Anterior cingulate cortex (tissue), 58 donors: ENCODE results near the gene IFNA8.
A peak's percentile ranks its signal among the peaks of the same experiment; 100 is the strongest.
"Not testable (repeated sequence)": the region's sequence is repeated elsewhere in the genome, so short reads cannot be mapped to it uniquely, and the experiment has no call there.

ENCODE experiments used
- DNase-seq, 58 donors: peaks; one replicate each; lab custom pipeline; 2025; lab: John Stamatoyannopoulos, UW

The IFNA8 gene

GRCh38 chr9:21408817-21409216, at the start of gene IFNA8:
Gene IFNA8 (plus strand): TSS chr9:21409117. CDS start chr9:21409177, 60 bp downstream.
- DNase-seq, result no peak

GRCh38 chr9:21362287-21362686, 46.6 kb upstream of the IFNA8 start:
- DNase-seq, result no peak

GRCh38 chr9:21367169-21367568, 41.7 kb upstream of the IFNA8 start:
- DNase-seq, result not testable (repeated sequence)

GRCh38 chr9:21367957-21368356, 41.0 kb upstream of the IFNA8 start, which contains the start of gene IFNA13:
Gene IFNA13 (minus strand): TSS chr9:21368057. CDS start chr9:21368010, 47 bp downstream.
- no peak for DNase-seq

- not testable (repeated sequence) for DNase-seq
These were observed 37.5 kb upstream of the IFNA8 start for GRCh38 chr9:21371467-21371866.

- no peak for DNase-seq
These were observed 27.2 kb upstream of the IFNA8 start for GRCh38 chr9:21381448-21382339.

- DNase-seq, result no peak
These were observed 25.3 kb upstream of the IFNA8 start for GRCh38 chr9:21383627-21384026.

GRCh38 chr9:21385131-21385670, 23.7 kb upstream of the IFNA8 start, which contains the start of gene IFNA2:
Gene IFNA2 (minus strand): TSS chr9:21385398. CDS start chr9:21385329, 69 bp downstream.
- no peak for DNase-seq

GRCh38 chr9:21392270-21392669, 16.6 kb upstream of the IFNA8 start:
- no peak for DNase-seq

GRCh38 chr9:21395778-21396717, 12.9 kb upstream of the IFNA8 start:
- DNase-seq, result peak in 49 of 58 donors; percentile 4 to 75 (median 37)

GRCh38 chr9:21398955-21399489, 9.9 kb upstream of the IFNA8 start:
- DNase-seq, result no peak

GRCh38 chr9:21399956-21400355, 9.0 kb upstream of the IFNA8 start:
- DNase-seq, result no peak

GRCh38 chr9:21402386-21403251, 6.3 kb upstream of the IFNA8 start:
- DNase-seq, result peak in 28 of 58 donors; percentile 0 to 44 (median 14)

- DNase-seq, result no peak
These were observed 4.8 kb upstream of the IFNA8 start for GRCh38 chr9:21404146-21404545.

GRCh38 chr9:21412107-21412506, 3.2 kb downstream of the IFNA8 start:
- no peak for DNase-seq

- no peak for DNase-seq
These were observed 4.2 kb downstream of the IFNA8 start for GRCh38 chr9:21413151-21413550.

GRCh38 chr9:21413624-21414023, 4.7 kb downstream of the IFNA8 start:
- DNase-seq, result peak in 8 of 58 donors; percentile 2 to 21 (median 6)

- no peak for DNase-seq
These were observed 5.5 kb downstream of the IFNA8 start for GRCh38 chr9:21414220-21414940.
